ENCODE measurements around the gene NCR3LG1.

Gene NCR3LG1

GRCh38 chr11:17351510-17352176 is at the start of gene NCR3LG1:
NCR3LG1 (plus strand) TSS chr11:17351800; CDS start chr11:17351970, 170 bp downstream.
- peak; percentile 39 to 43 for DNase-seq (ENCODE audit: extremely low read depth in 1 of 2, low read depth in 1 of 2)

GRCh38 chr11:17313349-17314231 is 38.0 kb upstream of the NCR3LG1 start:
- no peak for DNase-seq (ENCODE audit: extremely low read depth in 1 of 2, low read depth in 1 of 2)

- DNase-seq (ENCODE audit: extremely low read depth in 1 of 2, low read depth in 1 of 2): no peak
Observed at GRCh38 chr11:17314232-17314547, 37.4 kb upstream of the NCR3LG1 start.

- no peak for DNase-seq (ENCODE audit: extremely low read depth in 1 of 2, low read depth in 1 of 2)
Observed at GRCh38 chr11:17314904-17315426, 36.6 kb upstream of the NCR3LG1 start.

GRCh38 chr11:17328871-17329494 is 22.6 kb upstream of the NCR3LG1 start:
- no peak for DNase-seq (ENCODE audit: extremely low read depth in 1 of 2, low read depth in 1 of 2)

- no peak for DNase-seq (ENCODE audit: extremely low read depth in 1 of 2, low read depth in 1 of 2)
Observed at GRCh38 chr11:17331669-17332068, 19.9 kb upstream of the NCR3LG1 start.

- no peak for DNase-seq (ENCODE audit: extremely low read depth in 1 of 2, low read depth in 1 of 2)
Observed at GRCh38 chr11:17333799-17334586, 17.6 kb upstream of the NCR3LG1 start.

- DNase-seq (ENCODE audit: extremely low read depth in 1 of 2, low read depth in 1 of 2): no peak
Observed at GRCh38 chr11:17343257-17343656, 8.3 kb upstream of the NCR3LG1 start.

- peak in 1 of 2 donors; percentile 62 for DNase-seq (ENCODE audit: extremely low read depth in 1 of 2, low read depth in 1 of 2)
Observed at GRCh38 chr11:17343907-17344306, 7.7 kb upstream of the NCR3LG1 start.

- no peak for DNase-seq (ENCODE audit: extremely low read depth in 1 of 2, low read depth in 1 of 2)
Observed at GRCh38 chr11:17347676-17348075, 3.9 kb upstream of the NCR3LG1 start.

- DNase-seq (ENCODE audit: extremely low read depth in 1 of 2, low read depth in 1 of 2): no peak
Observed at GRCh38 chr11:17350455-17351171, 987 bp upstream of the NCR3LG1 start.

- no peak for DNase-seq (ENCODE audit: extremely low read depth in 1 of 2, low read depth in 1 of 2)
Observed at GRCh38 chr11:17351172-17351509, 459 bp upstream of the NCR3LG1 start.

GRCh38 chr11:17352950-17353820 is 1.6 kb downstream of the NCR3LG1 start:
- DNase-seq (ENCODE audit: extremely low read depth in 1 of 2, low read depth in 1 of 2): peak; percentile 59 to 72

- DNase-seq (ENCODE audit: extremely low read depth in 1 of 2, low read depth in 1 of 2): no peak
Observed at GRCh38 chr11:17353821-17354600, 2.4 kb downstream of the NCR3LG1 start.

- peak in 1 of 2 donors; percentile 55 for DNase-seq (ENCODE audit: extremely low read depth in 1 of 2, low read depth in 1 of 2)
Observed at GRCh38 chr11:17354601-17354991, 3.0 kb downstream of the NCR3LG1 start.

GRCh38 chr11:17366495-17366894 is 14.9 kb downstream of the NCR3LG1 start:
- DNase-seq (ENCODE audit: extremely low read depth in 1 of 2, low read depth in 1 of 2): no peak

- DNase-seq (ENCODE audit: extremely low read depth in 1 of 2, low read depth in 1 of 2): no peak
Observed at GRCh38 chr11:17368551-17368950, 17.0 kb downstream of the NCR3LG1 start.

- DNase-seq (ENCODE audit: extremely low read depth in 1 of 2, low read depth in 1 of 2): no peak
Observed at GRCh38 chr11:17369094-17369493, 17.5 kb downstream of the NCR3LG1 start.
